GM18951 (cell line): ENCODE measurements around the gene ZNF641.
"Not testable (repeated sequence)": the region's sequence is repeated elsewhere in the genome, so short reads cannot be mapped to it uniquely, and the experiment has no call there.

ENCODE experiments used
- POLR2A ChIP-seq: IDR thresholded peaks from 4 replicates; pipeline ENCODE4 v1.6.1; 2011; ENCODE audit warnings: mild to moderate bottlenecking; ENCODE audit not compliant: insufficient read length, insufficient read depth; ENCODE audit errors: extremely low read depth
- in situ Hi-C: fragments of 300-500 bp; cut with MboI; formaldehyde crosslinking; loops from one replicate; pipeline ENCODE4 v1.12.0; 2022; ENCODE audit warnings: low sequenced_read_pairs, mixed read lengths, inconsistent platforms; ENCODE audit not compliant: unreplicated experiment

ZNF641 gene

DNA sequence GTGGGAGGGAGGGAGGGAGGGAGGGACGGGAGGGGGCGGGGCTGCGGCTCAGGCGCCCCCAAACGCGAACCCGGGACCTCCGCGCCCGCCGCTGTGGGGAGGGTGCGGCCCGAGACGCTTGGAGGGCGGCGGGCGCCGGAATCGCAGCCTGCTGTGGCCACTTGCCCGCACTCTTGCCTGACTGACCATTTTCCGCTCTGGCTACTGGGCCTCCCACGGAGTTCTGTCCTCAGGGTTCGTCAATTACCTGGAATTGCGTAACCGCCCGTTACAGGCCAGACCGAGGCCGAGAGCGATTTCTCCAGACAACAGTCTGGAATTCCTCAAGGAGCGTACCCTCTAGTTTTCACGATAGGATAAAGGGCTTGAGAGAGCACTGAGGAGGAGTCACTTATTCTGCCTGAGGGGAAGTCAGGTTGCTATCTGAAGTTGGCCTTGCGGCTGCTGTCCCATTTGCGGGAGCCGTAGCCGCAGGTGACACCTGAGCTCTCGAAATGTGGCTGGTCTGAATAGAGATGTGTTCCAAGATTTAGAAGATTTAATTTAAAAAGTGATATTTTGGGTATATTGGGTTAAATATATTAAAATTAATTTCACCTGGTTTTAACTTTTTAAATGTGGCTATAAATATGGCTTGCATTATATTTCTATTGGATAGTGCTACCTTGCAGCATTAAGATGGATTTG, 446 bp upstream of the ZNF641 start:
- in situ Hi-C loops = no loop called here
- TF ChIP-seq POLR2A = no peak

DNA sequence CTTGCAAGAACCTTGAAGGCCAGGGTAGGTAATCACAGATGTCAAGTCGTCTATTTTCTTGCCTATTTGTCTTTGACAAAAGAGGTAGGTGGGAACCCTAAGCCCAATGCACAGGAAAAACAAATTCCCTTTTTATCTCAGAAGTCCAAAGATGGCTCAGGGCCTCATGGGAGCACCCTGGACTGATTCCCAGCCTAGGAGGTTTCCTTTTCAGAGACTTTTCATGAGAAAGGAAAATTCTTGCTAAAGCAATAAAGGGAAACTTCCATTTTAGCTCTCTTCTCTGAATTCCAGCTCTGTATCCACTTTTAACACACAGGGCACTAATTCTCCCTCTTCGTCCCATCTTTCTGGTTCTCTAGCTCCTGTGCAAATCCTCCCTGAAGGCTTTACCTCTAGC, 1.2 kb downstream of the ZNF641 start:
- TF ChIP-seq POLR2A = no peak
- in situ Hi-C loops = no loop called here

DNA sequence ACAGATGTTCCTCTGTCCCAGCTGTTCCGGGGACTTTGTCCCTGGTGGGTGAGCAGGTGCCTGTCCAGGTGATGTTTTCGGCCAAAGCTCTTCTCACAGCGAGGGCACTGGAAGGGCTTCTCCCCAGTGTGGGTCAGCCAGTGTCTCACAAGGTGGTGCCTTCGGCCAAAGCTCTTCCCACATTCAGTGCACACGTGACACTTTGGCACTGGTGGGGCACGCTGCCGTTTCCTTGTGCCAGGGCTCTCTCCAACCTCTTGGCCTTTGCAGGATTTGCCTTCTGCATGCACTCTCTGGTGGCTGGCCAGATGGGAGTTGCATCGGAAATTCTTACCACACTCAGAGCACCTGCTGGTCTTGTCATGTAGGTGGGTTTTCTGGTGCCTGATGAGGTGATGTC, 7.7 kb downstream of the ZNF641 start:
- in situ Hi-C loops = no loop called here
- no peak for TF ChIP-seq POLR2A

DNA sequence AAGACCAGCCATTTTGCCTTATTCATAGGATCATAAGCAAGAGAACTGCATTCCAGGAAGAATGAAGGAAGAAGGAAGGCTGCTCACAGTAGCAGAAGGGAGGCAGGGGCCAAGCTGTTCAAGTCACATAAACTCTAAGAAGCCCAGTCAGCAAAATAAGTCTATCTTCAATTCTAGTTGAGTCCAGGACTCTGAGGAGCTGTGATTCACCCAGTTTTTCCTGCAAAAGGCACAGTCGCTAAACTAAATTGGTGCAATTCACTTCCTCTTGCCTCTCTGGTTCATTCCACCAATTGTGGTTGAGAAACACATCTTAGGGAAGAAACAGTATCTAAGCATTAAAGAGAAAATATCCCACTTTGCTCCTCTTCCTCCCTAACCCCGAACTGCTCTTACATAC, 9.8 kb downstream of the ZNF641 start:
- in situ Hi-C loops = no loop called here
- no peak for TF ChIP-seq POLR2A

DNA sequence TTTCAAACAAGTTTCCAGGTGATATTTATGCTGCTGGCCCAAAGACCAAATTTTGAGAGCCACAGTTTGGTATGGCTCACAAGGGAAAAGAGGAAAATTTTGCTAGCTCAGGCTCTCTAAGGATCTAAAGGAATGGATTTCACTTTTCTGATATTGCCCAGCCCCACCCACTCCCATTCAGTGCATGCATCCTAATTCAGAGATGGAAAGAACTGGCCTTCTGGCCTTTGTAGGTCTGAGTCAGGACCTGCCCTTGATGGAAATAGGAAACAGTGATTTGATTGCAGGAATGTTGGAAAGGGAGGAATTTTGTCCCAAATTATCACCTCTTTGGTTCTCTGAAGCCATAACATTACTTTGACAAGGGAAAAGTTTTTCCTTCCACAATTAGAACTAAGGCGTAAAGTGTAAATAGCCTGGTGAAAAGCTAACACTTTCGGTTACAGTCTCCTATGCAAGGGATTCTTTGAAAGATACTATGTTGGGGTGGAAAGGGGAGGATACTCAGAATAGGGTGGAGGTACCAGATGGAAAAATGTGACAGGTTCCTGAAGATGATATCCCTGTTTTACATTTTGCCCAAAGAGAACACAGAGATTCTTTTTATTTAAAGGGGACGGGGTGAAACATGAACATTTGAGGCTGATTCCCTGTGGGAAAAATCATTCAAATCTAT, 11.1 kb downstream of the ZNF641 start:
- TF ChIP-seq POLR2A = no peak
- in situ Hi-C loops = no loop called here

DNA sequence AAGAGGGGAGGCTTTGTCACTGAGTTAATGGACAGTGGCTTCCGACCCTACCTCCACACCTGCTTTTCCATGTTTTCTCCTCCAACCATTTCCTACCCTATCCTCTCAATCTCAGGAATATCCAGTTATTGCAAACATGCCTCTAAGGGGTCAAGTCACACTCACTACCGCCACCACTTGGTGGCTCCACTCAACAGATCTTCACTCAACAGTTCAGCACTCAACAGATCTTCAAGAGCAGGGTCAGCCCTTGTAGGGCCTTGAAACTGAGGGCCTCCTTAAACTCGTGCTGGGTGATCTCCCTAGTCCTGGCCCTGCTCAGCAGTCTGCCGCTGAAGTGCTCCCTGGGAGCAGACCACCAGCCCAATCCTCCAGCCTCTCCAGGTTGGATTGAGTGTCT, 14.2 kb downstream of the ZNF641 start:
- no peak for TF ChIP-seq POLR2A
- in situ Hi-C loops = no loop called here

DNA sequence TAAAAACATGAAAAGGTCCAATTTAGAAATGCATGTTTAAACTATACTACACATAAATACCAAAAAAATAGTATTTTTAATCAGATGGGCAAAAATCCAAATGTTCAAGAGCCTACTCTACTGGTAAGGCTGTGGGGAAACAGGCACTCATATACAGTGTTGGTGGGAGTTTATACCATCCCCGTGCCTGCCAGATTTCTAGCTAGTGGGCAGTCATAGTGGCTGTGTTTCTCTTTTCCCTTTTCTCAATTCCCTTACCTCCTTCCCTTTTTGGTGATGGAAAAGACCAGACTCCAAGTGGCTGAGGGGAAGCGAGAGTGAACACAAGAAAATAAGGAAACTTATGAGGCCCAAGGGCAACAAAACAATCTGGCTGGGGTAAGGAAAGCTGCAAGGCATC, 14.7 kb downstream of the ZNF641 start:
- in situ Hi-C loops = no loop called here

DNA sequence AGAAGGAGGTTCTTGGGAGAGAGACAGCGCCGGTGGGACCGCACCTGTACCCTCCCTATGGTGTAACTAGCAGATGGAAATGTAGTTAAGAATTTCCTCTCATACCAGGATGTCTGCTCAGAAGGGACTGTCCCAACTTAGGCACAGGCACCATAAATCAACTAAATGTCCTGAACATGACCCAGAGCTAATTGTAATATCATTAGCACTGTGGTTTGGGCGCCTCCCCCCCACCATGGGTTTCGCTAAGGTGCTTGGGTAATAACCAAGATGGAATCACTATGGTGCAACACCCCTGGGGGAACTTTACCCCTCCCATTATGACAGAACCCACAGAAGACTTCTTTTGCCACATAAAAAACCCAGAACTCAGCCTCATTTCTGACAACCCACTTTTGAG, 15.9 kb downstream of the ZNF641 start:
- no peak for TF ChIP-seq POLR2A
- in situ Hi-C loops = no loop called here

More for the DNA sequence above, 14.7 kb downstream of the ZNF641 start:
- no peak for TF ChIP-seq POLR2A

DNA sequence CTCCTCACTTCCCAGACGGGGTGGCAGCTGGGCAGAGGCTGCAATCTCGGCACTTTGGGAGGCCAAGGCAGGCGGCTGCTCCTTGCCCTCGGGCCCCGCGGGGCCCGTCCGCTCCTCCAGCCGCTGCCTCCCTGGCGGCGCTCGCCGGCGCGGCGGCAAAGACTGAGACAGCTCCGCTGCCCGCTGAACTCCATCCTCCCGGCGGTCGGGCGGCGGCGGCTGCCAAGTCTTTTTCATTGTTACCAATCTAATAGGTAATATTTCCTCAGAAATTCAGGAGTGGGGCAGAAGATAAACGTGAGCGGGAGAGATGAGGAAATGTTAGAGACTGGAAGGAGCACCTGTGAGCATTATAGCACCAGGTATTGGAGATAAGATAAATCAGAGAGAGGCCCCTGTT, 17.0 kb downstream of the ZNF641 start:
- in situ Hi-C loops = not testable (repeated sequence)

DNA sequence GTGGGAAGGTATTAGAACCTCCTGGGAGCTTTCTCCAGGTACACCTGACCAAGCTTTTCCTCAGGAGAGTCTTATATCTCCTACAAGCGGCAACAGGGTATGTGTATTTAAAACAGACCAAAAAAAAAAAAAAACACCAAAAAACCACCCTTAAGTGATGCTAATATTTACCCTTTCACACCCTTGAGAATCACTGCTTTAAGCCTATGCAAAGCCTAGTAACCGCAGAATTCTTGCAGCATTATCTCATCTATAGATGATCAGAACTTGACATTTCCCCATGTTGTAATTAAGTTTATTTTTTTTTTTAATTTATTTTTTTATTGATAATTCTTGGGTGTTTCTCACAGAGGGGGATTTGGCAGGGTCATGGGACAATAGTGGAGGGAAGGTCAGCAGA, 19.3 kb downstream of the ZNF641 start:
- in situ Hi-C loops = no loop called here
- no peak for TF ChIP-seq POLR2A

DNA sequence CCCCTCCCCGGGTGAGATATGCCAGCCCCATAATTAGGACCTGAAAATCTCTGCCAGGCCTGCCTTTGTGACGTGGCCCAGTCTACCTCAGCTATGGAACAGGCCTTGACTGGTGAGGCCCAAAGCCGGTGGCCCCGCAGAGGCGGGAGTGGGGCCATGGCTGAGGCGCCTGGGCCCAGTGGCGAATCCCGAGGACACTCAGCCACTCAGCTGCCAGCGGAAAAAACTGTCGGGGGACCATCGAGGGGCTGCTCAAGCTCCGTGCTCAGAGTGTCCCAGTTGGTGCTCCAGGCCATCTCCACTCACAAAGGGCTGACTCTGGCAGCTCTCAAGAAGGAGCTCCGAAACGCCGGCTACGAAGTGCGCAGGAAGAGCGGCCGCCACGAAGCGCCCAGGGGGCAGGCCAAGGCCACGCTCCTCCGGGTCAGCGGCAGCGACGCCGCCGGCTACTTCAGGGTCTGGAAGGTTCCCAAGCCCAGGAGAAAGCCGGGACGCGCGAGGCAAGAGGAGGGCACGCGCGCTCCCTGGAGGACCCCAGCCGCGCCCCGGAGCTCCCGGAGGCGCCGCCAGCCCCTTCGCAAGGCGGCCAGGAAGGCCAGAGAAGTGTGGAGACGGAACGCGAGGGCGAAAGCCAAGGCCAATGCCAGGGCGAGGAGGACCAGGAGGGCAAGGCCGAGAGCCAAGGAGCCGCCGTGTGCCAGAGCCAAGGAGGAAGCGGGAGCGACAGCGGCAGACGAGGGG, 21.4 kb downstream of the ZNF641 start:
- TF ChIP-seq POLR2A = no peak
- in situ Hi-C loops = no loop called here

DNA sequence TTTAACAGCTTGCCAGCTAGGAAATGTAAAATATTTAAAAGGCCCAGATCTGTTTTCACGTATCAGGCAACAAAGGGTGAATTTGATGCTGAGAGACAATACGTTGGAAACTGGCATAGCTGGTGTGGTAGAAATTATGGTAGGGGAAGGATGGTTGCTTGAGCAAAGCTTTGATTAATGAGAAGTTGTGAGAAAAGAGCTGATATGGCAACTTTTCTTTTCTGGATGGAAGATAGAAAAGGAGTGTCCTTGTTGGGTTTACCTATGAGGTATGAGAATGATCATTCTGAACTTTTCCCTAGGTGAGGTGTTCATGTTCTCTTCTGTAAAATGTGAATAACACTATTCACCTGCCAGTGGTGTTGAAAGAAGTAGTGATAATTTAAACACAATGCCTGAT, 34.2 kb downstream of the ZNF641 start:
- in situ Hi-C loops = no loop called here
- no peak for TF ChIP-seq POLR2A

DNA sequence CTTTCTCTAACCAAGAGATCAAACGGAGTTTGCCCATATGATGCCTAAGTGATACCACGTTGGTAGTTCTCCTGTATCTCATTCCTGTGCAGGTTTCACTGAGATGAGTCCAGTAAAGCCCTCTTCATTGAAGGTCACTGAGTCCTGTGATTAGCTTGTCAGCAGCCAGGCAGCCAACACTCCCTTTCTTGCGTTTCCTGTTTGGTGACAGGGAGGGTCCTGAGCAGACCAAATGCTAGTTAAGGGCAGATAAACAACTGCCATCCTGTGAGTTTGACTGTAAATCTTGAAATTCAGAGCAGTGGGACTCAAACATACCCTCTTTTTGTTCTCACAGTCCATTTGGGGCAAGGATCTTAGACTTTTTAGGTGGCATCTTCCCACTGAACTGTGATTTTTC, 39.4 kb downstream of the ZNF641 start:
- TF ChIP-seq POLR2A = no peak
- in situ Hi-C loops = no loop called here

DNA sequence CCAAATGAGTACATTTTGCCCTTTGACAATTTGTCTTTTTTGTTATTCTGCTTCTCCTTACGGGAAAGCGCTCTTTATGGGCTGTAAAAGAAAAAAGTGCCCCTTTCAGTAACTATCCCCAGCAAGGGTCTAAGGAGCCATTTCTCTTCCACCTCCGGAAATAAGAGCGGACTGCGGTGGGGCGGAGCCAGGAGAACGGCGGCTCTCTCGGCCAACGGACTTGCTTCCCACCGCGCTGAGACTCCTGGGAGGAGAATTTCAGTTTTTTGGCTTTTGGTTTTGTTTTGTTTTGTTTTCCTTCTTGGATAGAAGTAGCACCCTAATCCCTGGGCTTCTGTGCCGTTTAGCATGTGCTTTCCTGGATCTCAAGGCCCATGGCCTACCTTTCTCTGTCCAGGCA, 43.5 kb downstream of the ZNF641 start:
- TF ChIP-seq POLR2A = no peak
- in situ Hi-C loops = no loop called here

DNA sequence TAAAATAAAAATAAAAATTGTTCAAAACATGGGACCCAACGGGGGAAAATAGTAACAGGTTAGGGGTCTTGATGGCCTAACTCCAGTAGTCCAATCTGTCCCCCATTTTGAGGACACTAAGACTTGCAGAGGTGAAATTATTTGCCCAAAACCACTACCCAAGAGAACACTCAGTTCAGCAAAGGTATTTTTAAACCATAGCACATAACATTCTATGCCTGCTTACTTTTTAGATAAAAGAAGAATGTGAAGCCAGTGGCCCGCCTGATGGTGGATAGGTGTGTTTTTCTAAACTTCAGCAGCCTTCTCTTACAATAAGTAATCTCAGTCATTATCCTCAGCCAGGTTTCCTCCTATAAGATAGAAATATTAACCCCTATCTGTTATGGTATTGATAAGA, 45.5 kb downstream of the ZNF641 start:
- TF ChIP-seq POLR2A = no peak
- in situ Hi-C loops = no loop called here
